Panc1 (cell line): ENCODE measurements around the gene TNIP2. TPM values are rescaled to one million over a fixed set of nuclear protein-coding genes. Genes with fewer than 3 reads are reported as not detected.

Experiments
- ATAC-seq: fragments of 200-7000 bp; cut with Tn5 transposase; 2 replicates; pipeline ENCODE4 v1.9.1; 2020; ENCODE audit warnings: mild to moderate bottlenecking, moderate library complexity
- BruUV-seq: library from RNA; stranded (reverse); fragments of 400-500 nt; replicated peaks from 2 replicates; lab custom pipeline; 2021; lab: Mats Ljungman, UMichigan
- CTCF ChIA-PET: fragments of 300-600 bp; sonication (Branson Sonifier 250); formaldehyde crosslinking; loops from one replicate; lab custom pipeline; 2022; ENCODE audit warnings: antibody characterized with exemption; lab: Charles Lee
- POLR2A ChIA-PET: fragments of 300-600 bp; sonication (Branson Sonifier 250); formaldehyde crosslinking; loops from one replicate; lab custom pipeline; 2022; ENCODE audit warnings: antibody characterized with exemption; lab: Charles Lee
- DNase-seq: peaks from one replicate; pipeline ENCODE4 v3.0.0-alpha.2; 2010; ENCODE audit warnings: low read depth, low spot score
- H3K27ac ChIP-seq: 2 replicates; pipeline ENCODE4 v1.5.1; 2011; ENCODE audit warnings: mild to moderate bottlenecking, low read length, inconsistent platforms
- H3K27me3 ChIP-seq: fragments of 200-500 bp; sonication (Bioruptor generic); 2 replicates; pipeline ENCODE4 v1.6.0; 2014; ENCODE audit warnings: low read length, inconsistent platforms; ENCODE audit not compliant: control insufficient read depth, insufficient read depth
- H3K36me3 ChIP-seq: fragments of 200-500 bp; sonication (Bioruptor generic); 2 replicates; pipeline ENCODE4 v1.5.1; 2014; ENCODE audit warnings: inconsistent platforms, mild to moderate bottlenecking, low read length, moderate library complexity; ENCODE audit not compliant: control insufficient read depth, insufficient read depth
- H3K4me1 ChIP-seq: 2 replicates; pipeline ENCODE4 v1.5.1; 2011; ENCODE audit warnings: inconsistent platforms, mild to moderate bottlenecking, low read length, moderate library complexity; ENCODE audit not compliant: control insufficient read depth, insufficient read depth
- H3K4me3 ChIP-seq, 2 experiments: 2 replicates each; pipeline ENCODE4 v1.5.1; 2011 to 2012; ENCODE audit warnings: low read depth in 2 of 2, low read length in 2 of 2, mild to moderate bottlenecking in 2 of 2, inconsistent platforms in 1 of 2, moderate library complexity in 1 of 2
- H3K9me3 ChIP-seq: fragments of 200-500 bp; sonication (Bioruptor generic); 2 replicates; pipeline ENCODE4 v1.5.1; 2014; ENCODE audit warnings: low read depth, mild to moderate bottlenecking, inconsistent platforms, low read length, moderate library complexity; ENCODE audit not compliant: control insufficient read depth, insufficient read depth
- POLR2AphosphoS5 ChIP-seq: IDR thresholded peaks from 2 replicates; pipeline ENCODE4 v1.6.1; 2012; ENCODE audit warnings: mild to moderate bottlenecking, low read depth, low read length, moderate library complexity
- REST ChIP-seq, 2 experiments: IDR thresholded peaks; 2 replicates each; pipeline ENCODE4 v1.6.1; 2011 to 2012; ENCODE audit warnings: low read depth in 2 of 2, control low read depth in 1 of 2, low read length in 1 of 2, mild to moderate bottlenecking in 1 of 2, moderate library complexity in 1 of 2; ENCODE audit not compliant: insufficient read depth in 1 of 2
- SIN3A ChIP-seq: IDR thresholded peaks from 2 replicates; pipeline ENCODE4 v1.6.1; 2012; ENCODE audit warnings: low read depth, mild to moderate bottlenecking, low read length, moderate library complexity, borderline replicate concordance; ENCODE audit not compliant: insufficient read depth
- TCF7L2 ChIP-seq: IDR thresholded peaks from 2 replicates; pipeline ENCODE4 v1.6.1; 2011; ENCODE audit warnings: mild to moderate bottlenecking, low read depth, low read length, inconsistent platforms
- in situ Hi-C: cut with HindIII; loops from 2 replicates; pipeline ENCODE4 v1.10.0; 2016; ENCODE audit warnings: low sequenced_read_pairs, low pct_unique_long_range_greater_than_20kb
- intact Hi-C: fragments of 100-400 bp; cut with micrococcal nuclease; formaldehyde crosslinking; loops from one replicate; pipeline ENCODE4 v1.10.0; 2022; ENCODE audit not compliant: unreplicated experiment
- total RNA-seq: library from RNA; stranded (reverse); gene quantifications from one replicate; pipeline ENCODE4 v1.2.1, GENCODE V29; 2021; ENCODE audit not compliant: unreplicated experiment
- TF ChIP-seq, protein P1 (sequence below): fragments of 450-650 bp; IDR thresholded peaks from 2 replicates; pipeline ENCODE4 v1.5.1; 2017; ENCODE audit warnings: mild to moderate bottlenecking

The TNIP2 gene
- total RNA-seq, 1 experiment from 2014 or later = 60.3 TPM

DNA sequence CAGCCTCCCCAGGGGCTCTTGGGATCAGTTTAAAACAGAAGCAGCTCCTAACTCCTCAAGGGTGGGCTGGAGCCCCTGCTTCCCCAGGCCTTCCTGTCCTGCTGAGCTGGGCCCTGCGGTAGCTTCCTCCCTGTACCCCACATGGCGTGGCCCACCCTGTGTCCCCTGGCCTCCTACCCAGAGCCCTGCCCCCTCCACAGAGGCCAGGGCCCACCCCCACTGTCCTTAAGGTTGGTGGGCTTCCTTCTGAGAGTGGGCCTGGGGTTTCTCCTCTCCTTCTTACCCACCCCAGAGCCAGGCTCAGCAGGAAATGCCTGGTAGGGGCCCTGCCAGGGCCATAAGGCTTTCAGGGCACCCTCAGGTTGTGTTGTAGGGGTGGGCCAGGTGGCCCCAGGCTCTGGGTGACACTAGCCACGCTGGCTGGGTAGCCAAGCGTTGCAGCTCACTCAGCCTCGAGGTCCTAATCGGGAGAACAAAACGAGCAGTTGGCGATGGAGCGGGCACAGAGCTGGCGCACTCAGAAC lies 48.4 kb upstream of the TNIP2 start:
- TF ChIP-seq SIN3A (no peak), POLR2AphosphoS5 (no peak), TCF7L2 (no peak), REST (IDR thresholded peaks at IDR 0.05; ENCODE audit: insufficient read depth in 1 of 2, low read depth in 2 of 2, low read length in 1 of 2) (no peak)
- TF ChIP-seq, protein P1, sequence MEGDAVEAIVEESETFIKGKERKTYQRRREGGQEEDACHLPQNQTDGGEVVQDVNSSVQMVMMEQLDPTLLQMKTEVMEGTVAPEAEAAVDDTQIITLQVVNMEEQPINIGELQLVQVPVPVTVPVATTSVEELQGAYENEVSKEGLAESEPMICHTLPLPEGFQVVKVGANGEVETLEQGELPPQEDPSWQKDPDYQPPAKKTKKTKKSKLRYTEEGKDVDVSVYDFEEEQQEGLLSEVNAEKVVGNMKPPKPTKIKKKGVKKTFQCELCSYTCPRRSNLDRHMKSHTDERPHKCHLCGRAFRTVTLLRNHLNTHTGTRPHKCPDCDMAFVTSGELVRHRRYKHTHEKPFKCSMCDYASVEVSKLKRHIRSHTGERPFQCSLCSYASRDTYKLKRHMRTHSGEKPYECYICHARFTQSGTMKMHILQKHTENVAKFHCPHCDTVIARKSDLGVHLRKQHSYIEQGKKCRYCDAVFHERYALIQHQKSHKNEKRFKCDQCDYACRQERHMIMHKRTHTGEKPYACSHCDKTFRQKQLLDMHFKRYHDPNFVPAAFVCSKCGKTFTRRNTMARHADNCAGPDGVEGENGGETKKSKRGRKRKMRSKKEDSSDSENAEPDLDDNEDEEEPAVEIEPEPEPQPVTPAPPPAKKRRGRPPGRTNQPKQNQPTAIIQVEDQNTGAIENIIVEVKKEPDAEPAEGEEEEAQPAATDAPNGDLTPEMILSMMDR = no peak
- ATAC-seq (no peak), DNase-seq (no peak)
- Histone ChIP-seq H3K4me3 (no peak overlapping the region), H3K27me3 (no peaks in the 10 kb centered on the region), H3K27ac (no peak overlapping the region), H3K4me1 (peaks cover 48% of the 10 kb centered on the region), H3K36me3 (no peaks in the 10 kb centered on the region), H3K9me3 (no peaks in the 10 kb centered on the region)
- intact Hi-C loops = no loop called here
- in situ Hi-C loops = no loop called here
- CTCF ChIA-PET = no interaction called here
- POLR2A ChIA-PET = no interaction called here
- no TSS peak for BruUV-seq

GRCh38 chr4:2803624-2804448 lies 47.7 kb upstream of the TNIP2 start:
- CTCF ChIA-PET = no interaction called here
- ATAC-seq (0 out of 2 replicates have a peak, but pooled peaks have one; percentile 14), DNase-seq (no peak)
- intact Hi-C loops = no loop called here
- H3K9me3 ChIP-seq = no peaks in the 10 kb centered on the region
- no peak overlapping the region for H3K4me3 ChIP-seq
- H3K36me3 ChIP-seq = no peaks in the 10 kb centered on the region
- no TSS peak for BruUV-seq
- TF ChIP-seq TCF7L2 = no peak
- H3K27me3 ChIP-seq = no peaks in the 10 kb centered on the region
- in situ Hi-C loops = no loop called here
- H3K27ac ChIP-seq = peak overlapping the region; percentile 7; the same call in 1 of the 2 replicates
- H3K4me1 ChIP-seq = peaks cover 51% of the 10 kb centered on the region
- POLR2A ChIA-PET = no interaction called here
